Measurements from ENCODE around the gene RPTOR.
"Not testable (repeated sequence)": the region's sequence is repeated elsewhere in the genome, so short reads cannot be mapped to it uniquely, and the experiment has no call there.

RPTOR gene

GRCh38 chr17:80552523-80552922 lies 7.9 kb downstream of the RPTOR start:
- DNase-seq, result no peak

GRCh38 chr17:80555266-80555665 lies 10.6 kb downstream of the RPTOR start:
- DNase-seq, result no peak

GRCh38 chr17:80558046-80558445 lies 13.4 kb downstream of the RPTOR start:
- no peak for DNase-seq

GRCh38 chr17:80559825-80560251 lies 15.2 kb downstream of the RPTOR start:
- DNase-seq, result no peak

GRCh38 chr17:80561541-80562114 lies 17.0 kb downstream of the RPTOR start:
- no peak for DNase-seq

GRCh38 chr17:80564545-80564944 lies 19.9 kb downstream of the RPTOR start:
- DNase-seq, result no peak

- no peak for DNase-seq
These were observed 20.9 kb downstream of the RPTOR start for GRCh38 chr17:80565343-80566053.

- DNase-seq, result no peak
These were observed 21.4 kb downstream of the RPTOR start for GRCh38 chr17:80566054-80566400.

GRCh38 chr17:80568246-80568645 lies 23.6 kb downstream of the RPTOR start:
- DNase-seq, result no peak

GRCh38 chr17:80569924-80570323 lies 25.3 kb downstream of the RPTOR start:
- no peak for DNase-seq

- DNase-seq, result no peak
These were observed 29.1 kb downstream of the RPTOR start for GRCh38 chr17:80573701-80574100.

GRCh38 chr17:80574496-80574895 lies 29.9 kb downstream of the RPTOR start:
- no peak for DNase-seq

GRCh38 chr17:80575057-80575875 lies 30.6 kb downstream of the RPTOR start:
- peak; percentile 65 to 92 (median 88) for DNase-seq

- no peak for DNase-seq
These were observed 33.4 kb downstream of the RPTOR start for GRCh38 chr17:80577876-80578570.

- DNase-seq, result not testable (repeated sequence)
These were observed 34.2 kb downstream of the RPTOR start for GRCh38 chr17:80578668-80579388.

- DNase-seq, result no peak
These were observed 37.5 kb downstream of the RPTOR start for GRCh38 chr17:80582165-80582564.

GRCh38 chr17:80584176-80584905 lies 39.7 kb downstream of the RPTOR start:
- DNase-seq, result no peak

GRCh38 chr17:80585890-80586845 lies 41.5 kb downstream of the RPTOR start:
- DNase-seq, result no peak

- DNase-seq, result no peak
These were observed 42.2 kb downstream of the RPTOR start for GRCh38 chr17:80586846-80587228.

- DNase-seq, result no peak
These were observed 44.2 kb downstream of the RPTOR start for GRCh38 chr17:80588702-80589383.

Data from NCI-H1417 (cell line).